Endothelial cell of umbilical vein (primary cell): ENCODE results near the gene FYB1. TPM values are rescaled to one million over a fixed set of nuclear protein-coding genes. Genes with fewer than 3 reads are reported as not detected.

ENCODE experiments used
- BruUV-seq: library from RNA; stranded (reverse); fragments of 400-500 nt; replicated peaks from 2 replicates; lab custom pipeline; 2021; lab: Mats Ljungman, UMichigan
- CTCF ChIA-PET: fragments of 300-600, 350-600 bp; sonication (Branson Sonifier 250); formaldehyde crosslinking; loops from one replicate; lab custom pipeline; 2021; ENCODE audit warnings: antibody characterized with exemption, inconsistent platforms; lab: Charles Lee
- POLR2A ChIA-PET: fragments of 300-600, 350-600 bp; sonication (Branson Sonifier 250); formaldehyde crosslinking; loops from one replicate; lab custom pipeline; 2021; ENCODE audit warnings: antibody characterized with exemption, inconsistent platforms; lab: Charles Lee
- DNase-seq: peaks from one replicate; pipeline ENCODE4 v3.0.0-alpha.2; 2011; ENCODE audit warnings: low read depth, low spot score
- FAIRE-seq: peaks from 2 replicates; lab custom pipeline; 2011; peaks lifted over from hg19 to GRCh38; lab: Jason Lieb, UNC
- H2AFZ ChIP-seq: 2 replicates; pipeline ENCODE4 v1.6.0; 2012; ENCODE audit warnings: low read depth, low read length, control low read depth, inconsistent platforms
- H3K27ac ChIP-seq: 2 replicates; pipeline ENCODE4 v1.5.1; 2011; ENCODE audit warnings: low read depth, mild to moderate bottlenecking, control low read depth, low read length, moderate library complexity; ENCODE audit not compliant: insufficient read depth
- H3K27me3 ChIP-seq, 2 experiments: 2 replicates each; pipeline versions ENCODE4 v1.6.0 to v1.6.1; 2011; ENCODE audit warnings: low read length in 2 of 2, mixed read lengths in 1 of 2; ENCODE audit not compliant: control insufficient read depth in 2 of 2, insufficient read depth in 2 of 2
- H3K36me3 ChIP-seq, 2 experiments: 2 replicates in 1 of 2; 3 replicates in 1 of 2; pipeline ENCODE4 v1.5.1; 2011; ENCODE audit warnings: low read length in 2 of 2, mild to moderate bottlenecking in 1 of 2, moderate library complexity in 1 of 2; ENCODE audit not compliant: control insufficient read depth in 2 of 2, insufficient read depth in 2 of 2; ENCODE audit errors: extremely low read depth in 1 of 2
- H3K4me1 ChIP-seq: 3 replicates; pipeline ENCODE4 v1.5.1; 2011; ENCODE audit warnings: mild to moderate bottlenecking, low read length; ENCODE audit not compliant: control insufficient read depth, insufficient read depth; ENCODE audit errors: extremely low read depth
- H3K4me2 ChIP-seq: 2 replicates; pipeline ENCODE4 v1.6.1; 2011; ENCODE audit warnings: low read length, control low read depth, mixed read lengths; ENCODE audit not compliant: insufficient read depth
- H3K4me3 ChIP-seq, 3 experiments: fragments of 200-600 bp in 1 of 3; sonication (generic), shearing (Covaris generic) in 1 of 3; replicated peaks in 1 of 3; 2 replicates each; pipeline ENCODE4 v1.5.1; 2011 to 2016; ENCODE audit warnings: control low read depth in 3 of 3, low read length in 3 of 3, mild to moderate bottlenecking in 2 of 3, inconsistent platforms in 1 of 3, low read depth in 1 of 3, moderate library complexity in 1 of 3; ENCODE audit not compliant: insufficient read depth in 1 of 3
- H3K79me2 ChIP-seq: 2 replicates; pipeline ENCODE4 v1.6.0; 2012; ENCODE audit warnings: low read length, inconsistent platforms; ENCODE audit not compliant: control insufficient read depth, insufficient read depth
- H3K9ac ChIP-seq: replicated peaks from 2 replicates; pipeline ENCODE3; 2011; ENCODE audit warnings: low read length, control low read depth; ENCODE audit not compliant: insufficient read depth; ENCODE audit errors: extremely low read depth
- H3K9me1 ChIP-seq: replicated peaks from 3 replicates; pipeline ENCODE4 v1.6.0; 2011; ENCODE audit warnings: mild to moderate bottlenecking, low read length; ENCODE audit not compliant: control insufficient read depth, insufficient read depth; ENCODE audit errors: extremely low read depth
- H3K9me3 ChIP-seq: replicated peaks from 2 replicates; pipeline ENCODE4 v1.5.1; 2012; ENCODE audit warnings: low read length, inconsistent platforms; ENCODE audit not compliant: control insufficient read depth, insufficient read depth
- H4K20me1 ChIP-seq: replicated peaks from 2 replicates; pipeline ENCODE3; 2011; ENCODE audit warnings: mild to moderate bottlenecking, low read length; ENCODE audit not compliant: control insufficient read depth, insufficient read depth; ENCODE audit errors: extremely low read depth
- CTCF ChIP-seq, 2 donors: IDR thresholded peaks; 1 replicate in 1 of 2; 2 replicates in 1 of 2; pipeline ENCODE4 v1.5.1; 2011; ENCODE audit warnings: low read length in 2 of 2, mild to moderate bottlenecking in 2 of 2, moderate library complexity in 2 of 2, control low read depth in 1 of 2, inconsistent platforms in 1 of 2, low read depth in 1 of 2; ENCODE audit not compliant: insufficient read depth in 1 of 2; ENCODE audit errors: extremely low read depth in 1 of 2
- EZH2 ChIP-seq: IDR thresholded peaks from 2 replicates; pipeline ENCODE4 v1.6.1; 2012; ENCODE audit warnings: borderline replicate concordance, low read depth, mild to moderate bottlenecking, moderate library complexity, low read length, inconsistent platforms; ENCODE audit not compliant: severe bottlenecking
- FOS ChIP-seq: IDR thresholded peaks from 2 replicates; pipeline ENCODE4 v1.6.1; 2011; ENCODE audit warnings: mild to moderate bottlenecking, low read length, moderate library complexity, borderline replicate concordance; ENCODE audit not compliant: insufficient read depth
- GATA2 ChIP-seq: IDR thresholded peaks from 2 replicates; pipeline ENCODE4 v1.7.0; 2011; ENCODE audit warnings: low read depth, mild to moderate bottlenecking, moderate library complexity, mixed read lengths, low read length; ENCODE audit not compliant: insufficient read length, insufficient read depth
- JUN ChIP-seq: IDR thresholded peaks from 2 replicates; pipeline ENCODE4 v1.6.1; 2011; ENCODE audit warnings: borderline replicate concordance, low read depth; ENCODE audit not compliant: insufficient read length, insufficient read depth
- MAX ChIP-seq: IDR thresholded peaks from 2 replicates; pipeline ENCODE4 v1.6.1; 2011; ENCODE audit not compliant: insufficient read depth, insufficient read length
- MYC ChIP-seq: IDR thresholded peaks from one replicate; pipeline ENCODE4 v1.6.1; 2011; ENCODE audit warnings: mild to moderate bottlenecking, low read depth, low read length
- POLR2A ChIP-seq: IDR thresholded peaks from 2 replicates; pipeline ENCODE4 v1.6.1; 2012; ENCODE audit warnings: low read depth, mild to moderate bottlenecking, control low read depth, low read length
- POLR2AphosphoS5 ChIP-seq: IDR thresholded peaks from 2 replicates; pipeline ENCODE4 v1.6.1; 2012; ENCODE audit warnings: low read depth, mild to moderate bottlenecking, control low read depth, low read length, moderate library complexity; ENCODE audit not compliant: insufficient read depth
- dilution Hi-C: fragments of 300-500 bp; cut with MboI; formaldehyde crosslinking; loops from one replicate; pipeline ENCODE4 v1.15.0; 2019; ENCODE audit warnings: low sequenced_read_pairs; ENCODE audit not compliant: extremely low pct_ligation_motif_present
- intact Hi-C: fragments of 100-400 bp; cut with micrococcal nuclease; formaldehyde crosslinking; loops from one replicate; pipeline ENCODE4 v1.10.0; 2022
- polyA plus RNA-seq, 4 experiments: library from polyadenylated mRNA; depleted of rRNA in 3 of 4; stranded (reverse) in 3 of 4; unstranded in 1 of 4; fragments of >200 nt; gene quantifications; 2 replicates each; pipeline versions ENCODE4 v1.2.1 to v1.2.3, GENCODE V29; 2011 to 2012; ENCODE audit warnings: missing spikeins in 1 of 4
- total RNA-seq: library from RNA; stranded (reverse); gene quantifications from 2 replicates; pipeline ENCODE4 v1.2.3, GENCODE V29; 2021

Gene FYB1
- total and polyA plus RNA-seq, 2 donors (not counting 3 experiments of a cell fraction or from before 2014, with no cell fraction given): 0.44 TPM; not detected in 1

GRCh38 chr5:39191216-39191615 lies 28.1 kb downstream of the FYB1 start:
- Histone ChIP-seq H3K27me3 (no peaks in the 10 kb centered on the region), H4K20me1 (no peaks in the 10 kb centered on the region), H3K9me3 (no peaks in the 10 kb centered on the region), H3K4me1 (no peaks in the 10 kb centered on the region), H3K4me3 (no peak overlapping the region), H3K9ac (no peak overlapping the region), H3K79me2 (no peaks in the 10 kb centered on the region), H3K36me3 (no peaks in the 10 kb centered on the region), H2AFZ (no peak overlapping the region), H3K27ac (no peak overlapping the region), H3K4me2 (no peak overlapping the region), H3K9me1 (no peaks in the 10 kb centered on the region)
- no TSS peak for BruUV-seq
- DNase-seq (no peak), FAIRE-seq (no peak)
- intact Hi-C loops (no loop called here), dilution Hi-C loops (no loop called here)
- POLR2A ChIA-PET: no interaction called here
- CTCF ChIA-PET: no interaction called here
- TF ChIP-seq FOS (no peak), MAX (no peak), EZH2 (no peak), JUN (no peak), POLR2A (no peak), POLR2AphosphoS5 (no peak), GATA2 (no peak), MYC (no peak), CTCF (IDR thresholded peaks at IDR 0.05; ENCODE audit: extremely low read depth in 1 of 2, insufficient read depth in 1 of 2, low read depth in 1 of 2, low read length in 2 of 2) (no peak)
